Measurements from ENCODE around the gene HPSE.

GRCh38 chr4:83378419-83378818 is 43.8 kb upstream of the HPSE start:
- TF ChIP-seq, protein P1, sequence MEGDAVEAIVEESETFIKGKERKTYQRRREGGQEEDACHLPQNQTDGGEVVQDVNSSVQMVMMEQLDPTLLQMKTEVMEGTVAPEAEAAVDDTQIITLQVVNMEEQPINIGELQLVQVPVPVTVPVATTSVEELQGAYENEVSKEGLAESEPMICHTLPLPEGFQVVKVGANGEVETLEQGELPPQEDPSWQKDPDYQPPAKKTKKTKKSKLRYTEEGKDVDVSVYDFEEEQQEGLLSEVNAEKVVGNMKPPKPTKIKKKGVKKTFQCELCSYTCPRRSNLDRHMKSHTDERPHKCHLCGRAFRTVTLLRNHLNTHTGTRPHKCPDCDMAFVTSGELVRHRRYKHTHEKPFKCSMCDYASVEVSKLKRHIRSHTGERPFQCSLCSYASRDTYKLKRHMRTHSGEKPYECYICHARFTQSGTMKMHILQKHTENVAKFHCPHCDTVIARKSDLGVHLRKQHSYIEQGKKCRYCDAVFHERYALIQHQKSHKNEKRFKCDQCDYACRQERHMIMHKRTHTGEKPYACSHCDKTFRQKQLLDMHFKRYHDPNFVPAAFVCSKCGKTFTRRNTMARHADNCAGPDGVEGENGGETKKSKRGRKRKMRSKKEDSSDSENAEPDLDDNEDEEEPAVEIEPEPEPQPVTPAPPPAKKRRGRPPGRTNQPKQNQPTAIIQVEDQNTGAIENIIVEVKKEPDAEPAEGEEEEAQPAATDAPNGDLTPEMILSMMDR (IDR thresholded peaks at IDR 0.05; ENCODE audit: low read depth, low read length, missing input control), result no peak
- TF ChIP-seq, protein P2, sequence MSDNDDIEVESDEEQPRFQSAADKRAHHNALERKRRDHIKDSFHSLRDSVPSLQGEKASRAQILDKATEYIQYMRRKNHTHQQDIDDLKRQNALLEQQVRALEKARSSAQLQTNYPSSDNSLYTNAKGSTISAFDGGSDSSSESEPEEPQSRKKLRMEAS (IDR thresholded peaks at IDR 0.05), result no peak
- TF ChIP-seq RAD21 (IDR thresholded peaks at IDR 0.05), result no peak
- TF ChIP-seq HNF4G (IDR thresholded peaks at IDR 0.05), result no peak

Data from liver (tissue), 3 donors.